ENCODE data around the gene KRTAP23-1.

GRCh38 chr21:30351534-30351933 lies 3.1 kb upstream of the KRTAP23-1 start:
- TF ChIP-seq NR3C1 (CRISPR knock-in tag; conservative IDR thresholded peaks at IDR 0.05; ENCODE audit: low read depth), result no peak
- TF ChIP-seq ZBTB21 (CRISPR knock-in tag; IDR thresholded peaks at IDR 0.05; ENCODE audit: borderline replicate concordance), result no peak
- no peak for TF ChIP-seq ZNF317 (CRISPR knock-in tag; IDR thresholded peaks at IDR 0.05; ENCODE audit: borderline replicate concordance, low read depth)
- TF ChIP-seq, protein P1, sequence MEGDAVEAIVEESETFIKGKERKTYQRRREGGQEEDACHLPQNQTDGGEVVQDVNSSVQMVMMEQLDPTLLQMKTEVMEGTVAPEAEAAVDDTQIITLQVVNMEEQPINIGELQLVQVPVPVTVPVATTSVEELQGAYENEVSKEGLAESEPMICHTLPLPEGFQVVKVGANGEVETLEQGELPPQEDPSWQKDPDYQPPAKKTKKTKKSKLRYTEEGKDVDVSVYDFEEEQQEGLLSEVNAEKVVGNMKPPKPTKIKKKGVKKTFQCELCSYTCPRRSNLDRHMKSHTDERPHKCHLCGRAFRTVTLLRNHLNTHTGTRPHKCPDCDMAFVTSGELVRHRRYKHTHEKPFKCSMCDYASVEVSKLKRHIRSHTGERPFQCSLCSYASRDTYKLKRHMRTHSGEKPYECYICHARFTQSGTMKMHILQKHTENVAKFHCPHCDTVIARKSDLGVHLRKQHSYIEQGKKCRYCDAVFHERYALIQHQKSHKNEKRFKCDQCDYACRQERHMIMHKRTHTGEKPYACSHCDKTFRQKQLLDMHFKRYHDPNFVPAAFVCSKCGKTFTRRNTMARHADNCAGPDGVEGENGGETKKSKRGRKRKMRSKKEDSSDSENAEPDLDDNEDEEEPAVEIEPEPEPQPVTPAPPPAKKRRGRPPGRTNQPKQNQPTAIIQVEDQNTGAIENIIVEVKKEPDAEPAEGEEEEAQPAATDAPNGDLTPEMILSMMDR (IDR thresholded peaks at IDR 0.05), result no peak
- TF ChIP-seq ATF1 (CRISPR knock-in tag; IDR thresholded peaks at IDR 0.05), result no peak
- no peak for TF ChIP-seq ARID4B (CRISPR knock-in tag; IDR thresholded peaks at IDR 0.05; ENCODE audit: borderline replicate concordance)
- TF ChIP-seq, protein P2, sequence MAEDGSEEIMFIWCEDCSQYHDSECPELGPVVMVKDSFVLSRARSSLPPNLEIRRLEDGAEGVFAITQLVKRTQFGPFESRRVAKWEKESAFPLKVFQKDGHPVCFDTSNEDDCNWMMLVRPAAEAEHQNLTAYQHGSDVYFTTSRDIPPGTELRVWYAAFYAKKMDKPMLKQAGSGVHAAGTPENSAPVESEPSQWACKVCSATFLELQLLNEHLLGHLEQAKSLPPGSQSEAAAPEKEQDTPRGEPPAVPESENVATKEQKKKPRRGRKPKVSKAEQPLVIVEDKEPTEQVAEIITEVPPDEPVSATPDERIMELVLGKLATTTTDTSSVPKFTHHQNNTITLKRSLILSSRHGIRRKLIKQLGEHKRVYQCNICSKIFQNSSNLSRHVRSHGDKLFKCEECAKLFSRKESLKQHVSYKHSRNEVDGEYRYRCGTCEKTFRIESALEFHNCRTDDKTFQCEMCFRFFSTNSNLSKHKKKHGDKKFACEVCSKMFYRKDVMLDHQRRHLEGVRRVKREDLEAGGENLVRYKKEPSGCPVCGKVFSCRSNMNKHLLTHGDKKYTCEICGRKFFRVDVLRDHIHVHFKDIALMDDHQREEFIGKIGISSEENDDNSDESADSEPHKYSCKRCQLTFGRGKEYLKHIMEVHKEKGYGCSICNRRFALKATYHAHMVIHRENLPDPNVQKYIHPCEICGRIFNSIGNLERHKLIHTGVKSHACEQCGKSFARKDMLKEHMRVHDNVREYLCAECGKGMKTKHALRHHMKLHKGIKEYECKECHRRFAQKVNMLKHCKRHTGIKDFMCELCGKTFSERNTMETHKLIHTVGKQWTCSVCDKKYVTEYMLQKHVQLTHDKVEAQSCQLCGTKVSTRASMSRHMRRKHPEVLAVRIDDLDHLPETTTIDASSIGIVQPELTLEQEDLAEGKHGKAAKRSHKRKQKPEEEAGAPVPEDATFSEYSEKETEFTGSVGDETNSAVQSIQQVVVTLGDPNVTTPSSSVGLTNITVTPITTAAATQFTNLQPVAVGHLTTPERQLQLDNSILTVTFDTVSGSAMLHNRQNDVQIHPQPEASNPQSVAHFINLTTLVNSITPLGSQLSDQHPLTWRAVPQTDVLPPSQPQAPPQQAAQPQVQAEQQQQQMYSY (CRISPR knock-in tag; IDR thresholded peaks at IDR 0.05), result no peak
- TF ChIP-seq GABPB1 (CRISPR knock-in tag; IDR thresholded peaks at IDR 0.05), result no peak
- TF ChIP-seq NR2C2 (CRISPR knock-in tag; IDR thresholded peaks at IDR 0.05), result no peak
